CD4-positive, alpha-beta T cell treated with Interleukin-10 for 1 hour (primary cell): ENCODE results near the gene MTUS2.

Experiments used
- DNase-seq: peaks from one replicate; pipeline ENCODE4 v3.0.0-alpha.2; 2020

MTUS2 gene

DNA sequence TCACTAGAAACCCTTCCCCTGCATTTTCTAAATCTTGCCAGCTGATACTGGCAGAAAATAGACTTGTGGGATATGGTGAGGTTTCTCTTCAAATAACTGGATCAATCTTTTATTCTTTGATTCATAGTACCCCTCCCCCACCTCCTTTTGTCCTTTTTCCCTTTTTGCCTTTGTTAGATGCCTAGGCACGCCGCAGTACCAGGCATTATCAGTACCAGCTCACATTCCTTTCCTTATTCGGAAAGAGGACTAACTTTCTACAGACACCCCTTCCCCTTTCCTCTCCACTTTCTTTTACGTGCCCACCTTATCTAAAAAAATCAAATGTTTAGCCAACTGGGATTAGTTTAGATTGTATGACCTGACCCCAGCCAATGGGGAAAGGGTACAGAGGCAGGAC, 226.4 kb downstream of the MTUS2 start:
- DNase-seq, result no peak

DNA sequence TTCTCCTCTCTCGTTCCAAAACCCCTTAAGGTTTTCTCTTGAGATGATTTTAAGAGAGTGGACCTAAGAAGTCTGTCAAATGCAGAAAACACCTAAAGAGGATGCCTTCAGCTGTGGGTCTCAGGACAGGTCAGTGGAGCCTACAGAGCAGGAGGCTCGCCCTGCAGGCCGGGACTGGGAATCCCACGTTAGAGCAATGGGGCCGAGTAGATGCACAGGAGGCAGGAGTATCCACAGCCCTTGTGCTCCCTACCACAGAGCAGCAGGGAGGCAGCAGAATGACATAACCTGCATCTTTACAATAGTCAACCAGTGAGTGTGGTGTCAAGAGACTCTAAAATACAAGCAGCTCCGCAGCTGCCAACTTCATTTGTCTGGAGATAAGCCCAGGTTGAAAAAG, 229.4 kb downstream of the MTUS2 start:
- no peak for DNase-seq

- no peak for DNase-seq
Observed at GRCh38 chr13:29050719-29051118, 230.6 kb downstream of the MTUS2 start.

DNA sequence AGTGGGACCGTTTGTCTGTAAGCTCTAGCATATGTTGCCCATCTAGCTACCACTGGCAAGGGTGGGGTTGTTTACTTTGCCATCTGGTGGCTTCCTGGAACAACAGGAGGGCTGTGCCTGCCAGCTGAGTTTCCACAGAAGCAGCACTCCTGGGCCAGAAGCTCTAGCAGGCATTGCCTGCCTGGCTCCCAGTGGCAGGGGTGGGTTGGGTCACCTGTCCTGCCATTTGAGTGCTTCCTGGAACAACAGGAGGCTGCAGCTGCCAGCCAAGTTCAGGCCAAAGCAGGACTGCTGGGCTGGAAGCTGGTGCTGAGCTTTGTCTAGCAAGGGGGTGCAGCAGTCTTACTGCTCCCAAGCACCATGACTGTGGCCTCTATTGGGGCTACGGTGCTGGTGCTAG, 239.7 kb downstream of the MTUS2 start:
- DNase-seq, result no peak

DNA sequence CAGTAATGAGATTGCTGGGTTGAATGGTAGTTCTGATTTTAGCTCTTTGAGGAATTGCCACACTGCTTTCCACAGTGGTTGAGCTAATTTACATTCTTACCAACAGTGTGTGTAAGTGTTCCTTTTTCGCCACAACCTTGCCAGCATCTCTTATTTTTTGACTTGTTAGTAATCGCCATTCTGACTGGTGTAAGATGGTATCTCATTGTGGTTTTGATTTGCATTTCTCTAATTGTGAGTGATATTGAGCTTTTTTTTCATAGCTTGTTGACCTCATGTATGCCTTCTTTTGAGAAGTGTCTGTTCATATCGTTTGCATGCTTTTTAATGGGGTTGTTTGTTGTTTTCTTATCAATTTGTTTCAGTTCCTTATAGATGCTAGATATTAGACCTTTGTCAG, 245.0 kb downstream of the MTUS2 start:
- no peak for DNase-seq

DNA sequence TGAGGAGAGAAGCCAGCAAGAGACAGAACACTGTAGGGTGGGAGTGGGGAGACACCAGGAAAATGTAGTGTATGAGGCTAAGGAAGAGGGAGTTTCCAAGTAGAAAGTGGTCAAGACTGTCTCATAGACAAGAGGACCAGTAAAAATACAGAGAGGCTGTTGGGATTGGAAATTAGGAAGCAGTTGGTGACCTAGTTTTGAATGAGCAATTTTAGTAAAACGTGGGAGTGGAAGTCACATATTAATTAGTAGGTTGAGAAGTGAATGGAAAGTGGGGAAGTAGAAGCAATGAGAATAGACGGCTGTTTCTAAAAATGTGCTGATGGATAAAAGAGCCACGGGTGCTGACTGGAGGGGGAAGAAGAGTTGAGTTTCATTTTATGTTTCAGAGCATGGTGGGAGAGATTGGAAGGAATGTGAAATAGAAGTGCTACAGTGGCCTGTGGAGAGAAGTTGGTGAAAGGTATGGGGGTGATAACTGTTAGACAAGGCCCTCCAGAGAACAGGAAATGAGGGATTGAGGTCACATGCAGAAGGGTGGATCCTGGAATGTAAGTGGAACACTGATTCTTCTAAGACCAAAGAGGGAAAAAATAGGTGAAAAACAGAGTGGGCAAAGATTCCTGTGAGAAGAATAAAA, 247.3 kb downstream of the MTUS2 start:
- DNase-seq, result no peak

DNA sequence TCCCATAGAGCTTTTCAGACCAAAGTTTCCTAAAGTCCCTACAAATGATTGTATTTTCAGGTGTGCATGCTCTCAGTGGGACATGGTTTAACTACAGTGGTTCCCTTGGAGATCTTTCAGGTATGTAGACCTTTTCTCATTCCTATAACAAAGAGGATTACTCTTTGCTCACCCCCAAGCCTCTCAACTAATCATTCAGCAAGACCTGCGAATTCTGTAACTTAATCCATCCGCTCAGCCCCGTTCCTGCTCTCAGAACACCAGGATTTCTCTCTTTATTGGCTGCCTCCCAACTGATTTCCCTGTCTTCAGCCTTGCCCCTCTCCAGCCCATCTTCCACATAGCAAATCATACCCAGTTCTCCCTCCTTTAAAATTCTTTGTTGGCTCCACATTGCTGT, 253.6 kb downstream of the MTUS2 start:
- DNase-seq, result no peak

GRCh38 chr13:29077051-29077813, 257.1 kb downstream of the MTUS2 start:
- no peak for DNase-seq

DNA sequence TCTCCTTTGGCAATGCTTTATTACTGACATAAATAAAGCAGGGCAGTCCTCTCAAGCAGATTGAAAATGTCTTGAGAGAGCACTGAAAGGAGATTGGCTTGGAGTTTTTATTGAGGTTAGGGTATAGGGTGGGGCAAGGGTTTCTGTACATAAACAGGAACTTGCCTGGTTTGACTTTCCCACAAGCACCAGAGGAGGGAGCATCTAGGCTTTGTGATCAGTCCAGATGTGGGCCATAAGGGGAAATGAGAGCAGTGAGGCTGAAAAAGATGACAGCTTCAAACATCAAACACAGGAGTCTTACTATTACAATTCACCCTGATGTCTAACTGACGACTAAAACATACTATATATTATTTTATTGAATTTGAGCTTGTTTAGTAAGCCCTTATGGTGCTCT, 260.9 kb downstream of the MTUS2 start:
- DNase-seq, result peak; percentile 71

- no peak for DNase-seq
Observed at GRCh38 chr13:29081697-29082440, 261.7 kb downstream of the MTUS2 start.

GRCh38 chr13:29099781-29100406, 279.8 kb downstream of the MTUS2 start:
- no peak for DNase-seq

GRCh38 chr13:29100758-29101157, 280.6 kb downstream of the MTUS2 start:
- no peak for DNase-seq

DNA sequence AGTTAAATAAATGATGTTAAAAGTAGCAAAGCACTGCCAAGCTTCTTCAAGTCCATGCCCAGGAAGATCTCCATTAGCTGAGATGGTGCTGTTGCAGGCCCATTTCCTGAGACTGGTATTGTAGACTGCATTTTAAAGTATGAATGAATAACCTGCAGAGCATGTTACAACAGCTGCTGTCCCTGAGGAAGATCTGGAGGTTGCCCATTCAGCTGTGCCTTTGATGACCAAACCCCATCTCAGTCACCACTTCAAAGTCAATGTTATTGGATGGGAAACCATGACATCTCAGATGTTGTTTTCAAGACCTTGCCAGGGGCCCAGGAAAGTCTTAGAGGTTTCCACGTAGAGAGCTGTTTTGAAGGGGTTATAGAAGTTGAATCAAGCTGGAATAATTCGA, 281.3 kb downstream of the MTUS2 start:
- DNase-seq, result no peak

DNA sequence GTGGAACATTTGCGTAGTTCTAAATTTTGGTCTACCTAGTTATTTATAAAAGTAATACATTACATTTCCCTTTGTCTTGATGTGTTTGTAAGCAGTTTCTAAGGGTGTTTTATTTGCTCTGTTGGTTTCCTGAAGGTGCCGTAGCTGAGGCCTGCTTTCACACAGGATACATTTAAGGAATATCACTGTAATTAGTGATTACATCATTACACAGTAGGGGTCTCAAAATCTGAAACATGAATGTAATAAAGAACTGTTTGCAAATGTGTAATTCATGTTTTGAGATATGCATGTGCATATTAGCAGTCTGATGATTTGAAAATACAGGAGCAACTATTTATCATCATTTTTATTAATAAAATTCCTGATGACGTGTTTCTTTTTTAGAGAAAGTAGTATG, 281.8 kb downstream of the MTUS2 start:
- no peak for DNase-seq

DNA sequence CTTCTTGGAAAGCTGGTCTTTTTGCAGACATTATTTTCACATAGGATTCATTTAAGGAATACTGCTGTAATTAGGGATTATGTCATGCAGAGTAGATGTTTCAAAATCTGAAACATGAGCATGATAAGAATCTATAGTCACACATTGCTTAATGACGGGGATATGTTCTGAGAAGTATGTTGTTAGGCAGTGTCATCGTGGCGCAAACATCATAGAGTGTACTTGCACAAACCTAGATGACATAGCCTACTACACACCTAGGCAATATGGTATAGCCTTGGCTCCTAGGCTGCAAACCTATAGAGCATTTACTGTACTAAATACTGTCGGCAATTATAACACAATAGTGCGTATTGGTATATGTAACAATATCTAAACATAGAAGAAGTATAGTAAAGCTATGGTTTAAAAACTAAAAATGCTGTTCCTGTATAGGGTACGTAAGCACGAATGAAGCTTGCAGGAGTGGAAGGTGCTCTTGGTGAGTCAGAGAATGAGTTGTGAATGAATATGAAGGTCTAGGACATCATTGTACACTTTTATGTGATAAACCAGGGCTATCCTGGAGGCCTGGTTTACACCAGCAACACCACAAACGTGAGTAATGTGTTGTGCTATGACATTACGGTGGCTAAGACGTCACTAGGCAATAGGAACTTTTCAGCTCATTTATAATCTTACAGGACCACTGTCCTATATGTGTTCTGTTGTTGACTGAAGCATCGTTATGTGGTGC, 283.1 kb downstream of the MTUS2 start:
- DNase-seq, result no peak

- DNase-seq, result no peak
Observed at GRCh38 chr13:29104461-29104860, 284.3 kb downstream of the MTUS2 start.

DNA sequence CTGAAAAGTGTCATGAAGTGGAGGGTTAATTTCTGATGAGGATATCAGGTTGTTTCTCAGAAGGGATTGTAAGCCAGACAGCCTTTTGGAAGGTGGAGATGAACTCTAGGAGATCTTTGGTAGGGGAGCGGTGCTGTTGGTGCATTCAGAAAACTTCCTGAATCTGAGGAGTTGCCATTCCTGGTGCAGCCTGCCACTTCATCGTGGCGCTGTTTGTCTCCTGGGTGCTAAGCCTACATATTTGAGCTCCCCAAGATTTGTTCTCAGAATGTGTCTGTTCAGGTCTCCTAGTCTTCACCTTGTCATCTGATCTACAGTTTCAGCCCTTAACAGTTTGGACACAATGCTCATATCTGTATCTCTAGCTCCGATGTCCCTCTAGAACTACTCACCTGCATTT, 285.6 kb downstream of the MTUS2 start:
- no peak for DNase-seq

GRCh38 chr13:29106651-29107050, 286.5 kb downstream of the MTUS2 start:
- no peak for DNase-seq

DNA sequence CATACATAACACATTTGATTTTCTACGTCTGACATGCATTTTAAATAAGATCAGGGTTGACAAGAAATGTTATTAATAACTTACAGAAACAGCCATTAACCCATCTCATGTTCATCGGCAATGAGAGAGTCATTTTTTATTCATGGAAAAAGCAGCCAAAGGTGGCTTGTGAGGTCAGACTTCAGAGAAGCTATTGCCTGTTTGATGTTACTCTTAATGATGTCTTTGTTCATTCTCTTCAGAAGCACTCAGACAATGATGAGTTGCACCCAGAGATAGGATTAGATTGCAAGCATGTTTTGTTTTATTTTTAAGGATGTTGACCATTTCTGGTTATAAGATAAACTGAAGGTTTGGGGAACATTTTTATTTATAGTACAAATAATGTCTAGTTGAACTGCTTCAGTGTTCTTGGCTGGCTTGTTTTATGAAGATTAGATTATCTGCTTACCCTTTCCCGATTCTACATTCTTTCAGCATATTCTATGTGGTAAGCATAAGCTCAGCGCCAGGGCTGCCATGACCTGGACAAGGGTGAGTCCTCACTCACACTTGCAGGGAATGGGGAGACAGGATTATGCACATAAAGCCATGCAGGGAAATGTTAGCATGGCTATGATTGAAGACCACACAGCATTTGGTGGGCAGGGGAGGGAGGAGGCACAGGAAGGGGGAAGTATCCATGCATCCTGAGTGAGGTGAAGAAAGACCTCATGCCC, 288.1 kb downstream of the MTUS2 start:
- no peak for DNase-seq

- DNase-seq, result no peak
Observed at GRCh38 chr13:29109987-29110386, 289.8 kb downstream of the MTUS2 start.

DNA sequence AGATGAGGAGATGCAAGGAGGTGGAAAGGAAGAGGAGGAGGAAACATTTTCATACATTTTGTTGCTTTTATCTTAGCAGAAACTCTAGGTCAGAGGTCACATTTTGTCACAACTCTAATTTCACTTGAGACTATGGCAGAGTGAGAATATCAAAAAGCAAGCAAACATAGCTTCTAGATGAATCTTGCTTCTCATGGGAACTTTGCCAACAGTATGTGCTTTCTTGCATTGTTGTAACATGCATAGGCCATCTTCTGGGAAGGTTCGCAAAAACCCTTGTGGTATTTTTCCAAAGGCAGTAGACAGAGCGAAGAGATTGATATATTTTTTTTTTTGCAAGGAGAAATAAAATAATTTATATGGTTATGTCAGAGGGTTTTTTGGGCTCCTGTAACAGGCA, 291.3 kb downstream of the MTUS2 start:
- DNase-seq, result no peak

DNA sequence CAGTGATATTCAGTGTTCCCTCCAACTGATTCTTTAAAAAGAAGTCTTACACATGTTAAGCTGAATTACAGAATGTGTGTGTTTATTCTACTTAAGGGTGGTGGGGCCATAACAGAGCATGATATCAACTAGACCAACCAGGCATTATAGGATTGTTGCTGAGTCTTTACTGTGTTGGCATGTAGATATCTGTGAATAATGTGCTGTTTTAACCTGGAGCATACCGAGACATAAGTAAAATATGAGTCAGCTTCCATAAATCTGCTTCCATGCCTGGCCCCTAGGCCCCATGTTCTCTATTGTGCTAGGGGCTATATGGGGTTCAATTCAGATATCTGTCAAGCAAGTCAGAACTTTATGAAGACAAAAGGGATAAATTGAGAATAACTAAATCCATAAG, 295.7 kb downstream of the MTUS2 start:
- DNase-seq, result no peak
